Measurements from ENCODE around the gene GASK1A. TPM values are rescaled to one million over a fixed set of nuclear protein-coding genes. Genes with fewer than 3 reads are reported as not detected.

GASK1A gene
- total RNA-seq, 2 experiments from 2014 or later, result 0.28 TPM; not detected in 1

- H3K27me3 ChIP-seq (ENCODE audit: control insufficient read depth in 1 of 2, insufficient read depth in 2 of 2, low read length in 2 of 2), result no peaks in the 10 kb centered on the region
- H3K4me1 ChIP-seq (ENCODE audit: insufficient read depth, low read length), result no peaks in the 10 kb centered on the region
- no peak overlapping the region for H3K27ac ChIP-seq (ENCODE audit: low read depth in 1 of 2, low read length in 2 of 2)
- H3K4me3 Mint-ChIP-seq, result no peak overlapping the region
- ChIA-PET POLR2A (no interaction called here), CTCF (no interaction called here)
- H3K27me3 Mint-ChIP-seq, result no peaks in the 10 kb centered on the region
- no peaks in the 10 kb centered on the region for H3K36me3 ChIP-seq (ENCODE audit: insufficient read depth, low read length)
- peaks cover 11% of the 10 kb centered on the region for H3K36me3 Mint-ChIP-seq (ENCODE audit: low read depth)
- no peaks in the 10 kb centered on the region for H3K9me3 ChIP-seq (ENCODE audit: control insufficient read depth in 1 of 2, insufficient read depth in 1 of 2, low read length in 2 of 2)
- H3K9me3 Mint-ChIP-seq, result no peaks in the 10 kb centered on the region
- no peak overlapping the region for H3K4me3 ChIP-seq (ENCODE audit: low read length)
- ATAC-seq (ENCODE audit: poor library complexity) (no peak), DNase-seq (no peak)
- peaks cover 14% of the 10 kb centered on the region for H3K4me1 Mint-ChIP-seq (ENCODE audit: low read depth)
- intact Hi-C loops (cut with DNase I, micrococcal nuclease), result no loop called here
- TF ChIP-seq, protein P1, sequence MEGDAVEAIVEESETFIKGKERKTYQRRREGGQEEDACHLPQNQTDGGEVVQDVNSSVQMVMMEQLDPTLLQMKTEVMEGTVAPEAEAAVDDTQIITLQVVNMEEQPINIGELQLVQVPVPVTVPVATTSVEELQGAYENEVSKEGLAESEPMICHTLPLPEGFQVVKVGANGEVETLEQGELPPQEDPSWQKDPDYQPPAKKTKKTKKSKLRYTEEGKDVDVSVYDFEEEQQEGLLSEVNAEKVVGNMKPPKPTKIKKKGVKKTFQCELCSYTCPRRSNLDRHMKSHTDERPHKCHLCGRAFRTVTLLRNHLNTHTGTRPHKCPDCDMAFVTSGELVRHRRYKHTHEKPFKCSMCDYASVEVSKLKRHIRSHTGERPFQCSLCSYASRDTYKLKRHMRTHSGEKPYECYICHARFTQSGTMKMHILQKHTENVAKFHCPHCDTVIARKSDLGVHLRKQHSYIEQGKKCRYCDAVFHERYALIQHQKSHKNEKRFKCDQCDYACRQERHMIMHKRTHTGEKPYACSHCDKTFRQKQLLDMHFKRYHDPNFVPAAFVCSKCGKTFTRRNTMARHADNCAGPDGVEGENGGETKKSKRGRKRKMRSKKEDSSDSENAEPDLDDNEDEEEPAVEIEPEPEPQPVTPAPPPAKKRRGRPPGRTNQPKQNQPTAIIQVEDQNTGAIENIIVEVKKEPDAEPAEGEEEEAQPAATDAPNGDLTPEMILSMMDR (IDR thresholded peaks at IDR 0.05), result no peak
- H3K27ac Mint-ChIP-seq, result no peak overlapping the region
These were observed 113.9 kb downstream of the GASK1A start for GRCh38 chr3:43093006-43093405.

- Mint-ChIP-seq H3K9me3 (no peaks in the 10 kb centered on the region), H3K27ac (no peak overlapping the region), H3K27me3 (no peaks in the 10 kb centered on the region), H3K4me1 (ENCODE audit: low read depth) (peaks cover 16% of the 10 kb centered on the region), H3K4me3 (no peak overlapping the region), H3K36me3 (ENCODE audit: low read depth) (peaks cover 10% of the 10 kb centered on the region)
- TF ChIP-seq, protein P1 (IDR thresholded peaks at IDR 0.05), result no peak
- intact Hi-C loops (cut with DNase I, micrococcal nuclease), result no loop called here
- Histone ChIP-seq H3K36me3 (ENCODE audit: insufficient read depth, low read length) (no peaks in the 10 kb centered on the region), H3K4me3 (ENCODE audit: low read length) (no peak overlapping the region), H3K27me3 (ENCODE audit: control insufficient read depth in 1 of 2, insufficient read depth in 2 of 2, low read length in 2 of 2) (no peaks in the 10 kb centered on the region), H3K27ac (ENCODE audit: low read depth in 1 of 2, low read length in 2 of 2) (no peak overlapping the region), H3K4me1 (ENCODE audit: insufficient read depth, low read length) (no peaks in the 10 kb centered on the region), H3K9me3 (ENCODE audit: control insufficient read depth in 1 of 2, insufficient read depth in 1 of 2, low read length in 2 of 2) (no peaks in the 10 kb centered on the region)
- POLR2A ChIA-PET, result no interaction called here
- DNase-seq (no peak), ATAC-seq (ENCODE audit: poor library complexity) (no peak)
- CTCF ChIA-PET, result no interaction called here
These were observed 114.9 kb downstream of the GASK1A start for GRCh38 chr3:43093974-43094373.

- intact Hi-C loops (cut with DNase I, micrococcal nuclease), result no loop called here
- POLR2A ChIA-PET, result no interaction called here
- CTCF ChIA-PET, result no interaction called here
- no peaks in the 10 kb centered on the region for H3K9me3 Mint-ChIP-seq
- no peaks in the 10 kb centered on the region for H3K9me3 ChIP-seq (ENCODE audit: control insufficient read depth in 1 of 2, insufficient read depth in 1 of 2, low read length in 2 of 2)
- no peak overlapping the region for H3K4me3 ChIP-seq (ENCODE audit: low read length)
- no peaks in the 10 kb centered on the region for H3K36me3 ChIP-seq (ENCODE audit: insufficient read depth, low read length)
- no peak overlapping the region for H3K27ac Mint-ChIP-seq
- H3K4me3 Mint-ChIP-seq, result no peak overlapping the region
- no peaks in the 10 kb centered on the region for H3K27me3 ChIP-seq (ENCODE audit: control insufficient read depth in 1 of 2, insufficient read depth in 2 of 2, low read length in 2 of 2)
- ATAC-seq (ENCODE audit: poor library complexity) (no peak), DNase-seq (no peak)
- no peaks in the 10 kb centered on the region for H3K27me3 Mint-ChIP-seq
- peaks cover 7% of the 10 kb centered on the region for H3K36me3 Mint-ChIP-seq (ENCODE audit: low read depth)
- TF ChIP-seq, protein P1 (IDR thresholded peaks at IDR 0.05), result no peak
- H3K27ac ChIP-seq (ENCODE audit: low read depth in 1 of 2, low read length in 2 of 2), result no peak overlapping the region
- H3K4me1 ChIP-seq (ENCODE audit: insufficient read depth, low read length), result no peaks in the 10 kb centered on the region
- peaks cover 20% of the 10 kb centered on the region for H3K4me1 Mint-ChIP-seq (ENCODE audit: low read depth)
These were observed 115.3 kb downstream of the GASK1A start for GRCh38 chr3:43094381-43094780.
